Vagina (tissue), 2 donors: ENCODE results near the gene HERC2.
"Not testable (repeated sequence)": the region's sequence is repeated elsewhere in the genome, so short reads cannot be mapped to it uniquely, and the experiment has no call there.

ENCODE experiments used
- POLR2AphosphoS5 ChIP-seq, 2 donors: sonication (generic); formaldehyde crosslinking; IDR thresholded peaks; one replicate each; pipeline ENCODE4 v1.9.0; 2017; ENCODE audit warnings: antibody characterized with exemption in 2 of 2, mild to moderate bottlenecking in 2 of 2, low read depth in 1 of 2; ENCODE audit not compliant: insufficient read depth in 1 of 2
- TF ChIP-seq, protein P1 (sequence below), 3 experiments: fragments of 450-650 bp in 2 of 3; fragments of 200-600 bp in 1 of 3; sonication (generic) in 1 of 3; IDR thresholded peaks; one replicate each; pipeline ENCODE4 v1.5.1; 2017 to 2019; ENCODE audit warnings: antibody characterized with exemption in 3 of 3, mild to moderate bottlenecking in 2 of 3, moderate library complexity in 2 of 3

DNA sequence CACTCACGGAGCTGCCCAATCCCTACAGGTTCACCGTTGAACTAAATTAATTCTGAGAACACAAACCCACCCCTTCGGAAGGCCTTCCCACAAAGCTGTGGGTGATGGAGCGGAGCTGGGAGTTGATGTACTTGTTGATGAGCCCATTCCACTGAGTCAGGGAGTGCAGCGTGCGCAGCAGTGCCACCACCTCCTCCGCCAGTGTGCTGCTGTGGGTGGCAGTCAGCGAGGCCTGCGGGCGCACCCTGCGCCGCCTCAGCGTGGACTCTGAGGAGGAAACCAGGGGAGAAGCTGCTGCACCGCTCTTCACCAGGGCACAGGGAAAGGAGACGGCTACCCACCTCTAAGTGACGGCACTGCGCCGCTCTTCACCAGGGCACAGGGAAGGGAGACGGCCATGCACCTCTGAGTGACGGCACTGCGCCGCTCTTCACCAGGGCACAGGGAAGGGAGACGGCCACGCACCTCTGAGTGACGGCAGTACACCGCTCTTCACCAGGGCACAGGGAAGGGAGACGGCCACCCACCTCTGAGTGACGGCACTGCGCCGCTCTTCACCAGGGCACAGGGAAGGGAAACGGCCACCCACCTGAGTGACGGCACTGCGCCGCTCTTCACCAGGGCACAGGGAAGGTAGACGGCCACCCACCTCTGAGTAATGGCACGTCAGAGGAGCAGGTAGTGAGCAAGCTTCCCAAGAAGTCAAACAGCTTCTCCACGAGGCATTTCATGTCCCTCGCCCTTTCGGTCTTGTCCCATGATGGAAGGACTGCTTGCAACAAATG is 107.8 kb downstream of the HERC2 start:
- TF ChIP-seq, protein P1, sequence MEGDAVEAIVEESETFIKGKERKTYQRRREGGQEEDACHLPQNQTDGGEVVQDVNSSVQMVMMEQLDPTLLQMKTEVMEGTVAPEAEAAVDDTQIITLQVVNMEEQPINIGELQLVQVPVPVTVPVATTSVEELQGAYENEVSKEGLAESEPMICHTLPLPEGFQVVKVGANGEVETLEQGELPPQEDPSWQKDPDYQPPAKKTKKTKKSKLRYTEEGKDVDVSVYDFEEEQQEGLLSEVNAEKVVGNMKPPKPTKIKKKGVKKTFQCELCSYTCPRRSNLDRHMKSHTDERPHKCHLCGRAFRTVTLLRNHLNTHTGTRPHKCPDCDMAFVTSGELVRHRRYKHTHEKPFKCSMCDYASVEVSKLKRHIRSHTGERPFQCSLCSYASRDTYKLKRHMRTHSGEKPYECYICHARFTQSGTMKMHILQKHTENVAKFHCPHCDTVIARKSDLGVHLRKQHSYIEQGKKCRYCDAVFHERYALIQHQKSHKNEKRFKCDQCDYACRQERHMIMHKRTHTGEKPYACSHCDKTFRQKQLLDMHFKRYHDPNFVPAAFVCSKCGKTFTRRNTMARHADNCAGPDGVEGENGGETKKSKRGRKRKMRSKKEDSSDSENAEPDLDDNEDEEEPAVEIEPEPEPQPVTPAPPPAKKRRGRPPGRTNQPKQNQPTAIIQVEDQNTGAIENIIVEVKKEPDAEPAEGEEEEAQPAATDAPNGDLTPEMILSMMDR (IDR thresholded peaks at IDR 0.05): not testable (repeated sequence)
- not testable (repeated sequence) for TF ChIP-seq POLR2AphosphoS5 (IDR thresholded peaks at IDR 0.05; ENCODE audit: insufficient read depth in 1 of 2, low read depth in 1 of 2)
